C4-2B (cell line): Measurements from ENCODE around the gene PIP5K1A.

ENCODE experiments used
- ZFX ChIP-seq: fragments of 450-650 bp; IDR thresholded peaks from 2 replicates; pipeline ENCODE4 v1.6.1; 2017
- TF ChIP-seq, protein P1 (sequence below): fragments of 450-650 bp; conservative IDR thresholded peaks from 2 replicates; pipeline ENCODE4 v1.5.1; 2017; ENCODE audit warnings: mild to moderate bottlenecking

DNA sequence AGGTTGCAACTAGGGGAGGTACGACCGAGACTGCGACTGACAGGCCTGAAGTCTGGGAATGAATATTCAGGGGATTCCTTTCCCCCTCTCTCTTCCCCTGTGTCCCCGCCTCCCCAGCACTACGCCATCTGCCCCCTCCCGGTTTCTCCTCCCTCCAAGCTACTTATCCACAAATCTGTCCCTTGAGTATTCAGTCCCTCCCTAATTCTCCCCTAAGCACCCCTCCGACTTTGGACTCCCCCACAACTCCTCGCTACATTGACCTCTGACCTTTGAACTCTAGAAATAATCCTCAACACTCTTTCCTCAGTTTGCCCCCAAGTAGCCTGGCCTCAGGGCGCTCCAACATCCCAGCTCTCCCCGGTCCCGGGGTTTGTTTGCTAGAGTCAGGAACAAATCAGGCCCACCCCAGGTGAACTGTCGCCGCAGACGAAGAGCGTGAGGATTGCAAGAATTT lies 33.0 kb upstream of the PIP5K1A start:
- TF ChIP-seq, protein P1, sequence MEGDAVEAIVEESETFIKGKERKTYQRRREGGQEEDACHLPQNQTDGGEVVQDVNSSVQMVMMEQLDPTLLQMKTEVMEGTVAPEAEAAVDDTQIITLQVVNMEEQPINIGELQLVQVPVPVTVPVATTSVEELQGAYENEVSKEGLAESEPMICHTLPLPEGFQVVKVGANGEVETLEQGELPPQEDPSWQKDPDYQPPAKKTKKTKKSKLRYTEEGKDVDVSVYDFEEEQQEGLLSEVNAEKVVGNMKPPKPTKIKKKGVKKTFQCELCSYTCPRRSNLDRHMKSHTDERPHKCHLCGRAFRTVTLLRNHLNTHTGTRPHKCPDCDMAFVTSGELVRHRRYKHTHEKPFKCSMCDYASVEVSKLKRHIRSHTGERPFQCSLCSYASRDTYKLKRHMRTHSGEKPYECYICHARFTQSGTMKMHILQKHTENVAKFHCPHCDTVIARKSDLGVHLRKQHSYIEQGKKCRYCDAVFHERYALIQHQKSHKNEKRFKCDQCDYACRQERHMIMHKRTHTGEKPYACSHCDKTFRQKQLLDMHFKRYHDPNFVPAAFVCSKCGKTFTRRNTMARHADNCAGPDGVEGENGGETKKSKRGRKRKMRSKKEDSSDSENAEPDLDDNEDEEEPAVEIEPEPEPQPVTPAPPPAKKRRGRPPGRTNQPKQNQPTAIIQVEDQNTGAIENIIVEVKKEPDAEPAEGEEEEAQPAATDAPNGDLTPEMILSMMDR, result no peak
- TF ChIP-seq ZFX, result no peak
